B cell (primary cell): Measurements from ENCODE around the gene HK3. TPM values are rescaled to one million over a fixed set of nuclear protein-coding genes. Genes with fewer than 3 reads are reported as not detected.

Experiments used
- ATAC-seq: fragments of 200-7000 bp; cut with Tn5 transposase; one replicate; pipeline ENCODE4 v1.10.0; 2021; ENCODE audit warnings: low read depth, mild to moderate bottlenecking, moderate number of reproducible peaks, moderate library complexity
- CTCF ChIA-PET: fragments of 350-600 bp; sonication (Branson Sonifier 250); formaldehyde crosslinking; loops from one replicate; lab custom pipeline; 2021; ENCODE audit warnings: antibody characterized with exemption, inconsistent platforms; lab: Charles Lee
- POLR2A ChIA-PET: fragments of 350-600 bp; sonication (Branson Sonifier 250); formaldehyde crosslinking; loops from one replicate; lab custom pipeline; 2021; ENCODE audit warnings: antibody characterized with exemption; lab: Charles Lee
- DNase-seq: peaks from one replicate; pipeline ENCODE4 v3.0.0; 2013
- H2AFZ ChIP-seq: 2 replicates; pipeline ENCODE4 v1.6.1; 2012; ENCODE audit warnings: mild to moderate bottlenecking, low read depth, low read length; ENCODE audit not compliant: insufficient read depth, poor library complexity, severe bottlenecking
- H3K27ac ChIP-seq, 2 donors: 1 replicate in 1 of 2; 2 replicates in 1 of 2; pipeline ENCODE4 v1.5.1; 2012 to 2013; ENCODE audit warnings: low read length in 2 of 2, mild to moderate bottlenecking in 2 of 2, moderate library complexity in 1 of 2
- H3K27me3 ChIP-seq, 4 experiments: fragments of 200-600 bp in 1 of 4; sonication (generic) in 1 of 4; replicated peaks in 1 of 4; 1 replicate in 2 of 4; 2 replicates in 2 of 4; pipeline versions ENCODE4 v1.6.1 to v1.7.0; 2013 to 2016; ENCODE audit warnings: low read length in 3 of 4, mild to moderate bottlenecking in 2 of 4, mixed read lengths in 1 of 4, moderate library complexity in 1 of 4; ENCODE audit not compliant: insufficient read depth in 4 of 4, control insufficient read depth in 3 of 4; ENCODE audit errors: control extremely low read depth in 1 of 4
- H3K36me3 ChIP-seq, 2 experiments: replicated peaks in 1 of 2; 1 replicate in 1 of 2; 2 replicates in 1 of 2; pipeline versions ENCODE4 v1.6.1 to v1.7.1; 2013; ENCODE audit warnings: low read length in 1 of 2; ENCODE audit not compliant: insufficient read depth in 2 of 2, control insufficient read depth in 1 of 2; ENCODE audit errors: control extremely low read depth in 1 of 2, extremely low read depth in 1 of 2
- H3K4me1 ChIP-seq, 2 donors: fragments of 200-600 bp in 1 of 2; sonication (generic) in 1 of 2; 1 replicate in 1 of 2; 2 replicates in 1 of 2; pipeline versions ENCODE4 v1.5.1 to v1.6.1; 2013 to 2017; ENCODE audit warnings: low read length in 2 of 2; ENCODE audit not compliant: control insufficient read depth in 2 of 2, insufficient read depth in 2 of 2
- H3K4me2 ChIP-seq: replicated peaks from 2 replicates; pipeline ENCODE3; 2012; ENCODE audit warnings: mild to moderate bottlenecking, low read depth, low read length; ENCODE audit not compliant: poor library complexity, severe bottlenecking
- H3K4me3 ChIP-seq, 5 experiments: fragments of 200-600 bp in 1 of 5; sonication (generic) in 1 of 5; 1 replicate in 3 of 5; 2 replicates in 2 of 5; pipeline versions ENCODE4 v1.5.1 to v1.7.0; 2011 to 2016; ENCODE audit warnings: low read length in 4 of 5, mild to moderate bottlenecking in 4 of 5, low read depth in 2 of 5, control low read depth in 1 of 5, moderate library complexity in 1 of 5; ENCODE audit not compliant: insufficient read depth in 1 of 5; ENCODE audit errors: control extremely low read depth in 1 of 5, extremely low read depth in 1 of 5
- H3K79me2 ChIP-seq: fragments of 200-600 bp; sonication (generic); one replicate; pipeline ENCODE4 v1.6.0; 2016; ENCODE audit warnings: low read length; ENCODE audit not compliant: control insufficient read depth, insufficient read depth
- H3K9ac ChIP-seq: fragments of 200-600 bp; sonication (generic); 2 replicates; pipeline ENCODE4 v1.6.1; 2017; ENCODE audit warnings: mild to moderate bottlenecking, low read length, moderate library complexity
- H3K9me3 ChIP-seq, 3 donors: one replicate each; pipeline versions ENCODE4 v1.6.1 to v1.7.1; 2013; ENCODE audit warnings: low read length in 2 of 3; ENCODE audit not compliant: control insufficient read depth in 2 of 3, insufficient read depth in 1 of 3; ENCODE audit errors: control extremely low read depth in 1 of 3
- H4K20me1 ChIP-seq: 2 replicates; pipeline ENCODE4 v1.6.0; 2012; ENCODE audit warnings: mild to moderate bottlenecking, low read length; ENCODE audit not compliant: insufficient read depth, control insufficient read depth, poor library complexity, severe bottlenecking
- H3K27ac Mint-ChIP-seq: one replicate; pipeline ENCODE4 v1.8.0; 2021; ENCODE audit warnings: mixed read lengths
- H3K27me3 Mint-ChIP-seq: one replicate; pipeline ENCODE4 v1.8.0; 2021; ENCODE audit warnings: mixed read lengths
- H3K4me1 Mint-ChIP-seq: one replicate; pipeline ENCODE4 v1.8.0; 2021; ENCODE audit warnings: mixed read lengths
- H3K4me3 Mint-ChIP-seq: one replicate; pipeline ENCODE4 v1.8.0; 2021; ENCODE audit warnings: mixed read lengths
- H3K9me3 Mint-ChIP-seq: one replicate; pipeline ENCODE4 v1.8.0; 2022; ENCODE audit warnings: mixed read lengths; ENCODE audit not compliant: insufficient read depth
- EZH2 ChIP-seq: IDR thresholded peaks from 2 replicates; pipeline ENCODE4 v1.6.1; 2012; ENCODE audit warnings: borderline replicate concordance, low read depth, mild to moderate bottlenecking, moderate library complexity, low read length; ENCODE audit not compliant: insufficient read depth, poor library complexity, severe bottlenecking
- WGBS: methylation state at CpG from one replicate; pipeline ENCODE4 v1.1.5; 2013; ENCODE audit warnings: missing lambda C conversion rate; ENCODE audit not compliant: insufficient coverage; 5-methylcytosine and 5-hydroxymethylcytosine counted together
- intact Hi-C: fragments of 100-400 bp; cut with micrococcal nuclease; formaldehyde crosslinking; loops from one replicate; pipeline ENCODE4 v1.10.0; 2022
- polyA plus RNA-seq: library from polyadenylated mRNA; depleted of rRNA; stranded (reverse); fragments of >200 nt; gene quantifications from 2 replicates; pipeline ENCODE4 v1.2.3, GENCODE V29; 2012
- total RNA-seq, 2 donors: library from RNA; stranded (reverse); fragments of 120-200 nt in 1 of 2; gene quantifications; 1 replicate in 1 of 2; 2 replicates in 1 of 2; pipeline versions ENCODE4 v1.2.3 to v1.2.4, GENCODE V29; 2013 to 2022
- TF ChIP-seq, protein P1 (sequence below): fragments of 200-600 bp; IDR thresholded peaks from one replicate; pipeline ENCODE4 v1.8.0; 2022; ENCODE audit warnings: antibody characterized with exemption, mild to moderate bottlenecking

The HK3 gene
- total and polyA plus RNA-seq, 2 donors (not counting 1 experiment from before 2014, with no cell fraction given): 0.30 to 5.0 TPM

GRCh38 chr5:176833286-176833685 is 65.9 kb downstream of the HK3 start:
- H3K4me3 Mint-ChIP-seq: no peak overlapping the region

DNA sequence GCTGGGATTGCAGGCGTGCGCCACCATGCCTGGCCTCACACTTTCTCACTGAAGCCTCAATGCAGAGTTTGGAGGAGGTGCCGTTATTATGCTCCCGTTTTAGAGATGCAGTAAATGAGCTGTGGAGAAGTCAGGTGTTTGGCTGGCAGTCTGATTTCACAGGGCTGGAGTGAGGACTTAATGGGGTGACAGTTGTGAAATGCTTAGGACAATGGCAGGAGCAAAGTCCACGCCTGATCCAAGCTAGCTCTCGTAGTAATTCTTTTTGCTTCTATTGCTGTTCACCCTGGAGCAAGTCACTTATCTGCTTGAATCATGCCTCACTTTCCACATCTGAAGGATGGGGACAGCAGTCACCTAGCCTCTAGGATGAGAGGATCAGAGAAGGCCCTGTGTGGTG is 67.0 kb downstream of the HK3 start:
- Mint-ChIP-seq H3K4me3 (no peak overlapping the region), H3K9me3 (no peaks in the 10 kb centered on the region), H3K27me3 (peaks cover 27% of the 10 kb centered on the region), H3K27ac (no peak overlapping the region), H3K4me1 (no peaks in the 10 kb centered on the region)
- Histone ChIP-seq H3K4me3 (no peak overlapping the region), H3K4me1 (no peaks in the 10 kb centered on the region), H3K9ac (no peak overlapping the region), H3K79me2 (no peaks in the 10 kb centered on the region), H3K36me3 (no peaks in the 10 kb centered on the region), H3K9me3 (peaks cover 0 to 15% (median 0%) of the 10 kb centered on the region in 3 donors), H2AFZ (no peak overlapping the region), H4K20me1 (no peaks in the 10 kb centered on the region), H3K4me2 (no peak overlapping the region), H3K27me3 (peaks cover 0 to 8% (median 0%) of the 10 kb centered on the region in 4 experiments), H3K27ac (no peak overlapping the region)
- CTCF ChIA-PET: no interaction called here
- WGBS: 92% methylated on average over 6 of the region's 6 CpGs
- no peak for TF ChIP-seq EZH2
- TF ChIP-seq, protein P1, sequence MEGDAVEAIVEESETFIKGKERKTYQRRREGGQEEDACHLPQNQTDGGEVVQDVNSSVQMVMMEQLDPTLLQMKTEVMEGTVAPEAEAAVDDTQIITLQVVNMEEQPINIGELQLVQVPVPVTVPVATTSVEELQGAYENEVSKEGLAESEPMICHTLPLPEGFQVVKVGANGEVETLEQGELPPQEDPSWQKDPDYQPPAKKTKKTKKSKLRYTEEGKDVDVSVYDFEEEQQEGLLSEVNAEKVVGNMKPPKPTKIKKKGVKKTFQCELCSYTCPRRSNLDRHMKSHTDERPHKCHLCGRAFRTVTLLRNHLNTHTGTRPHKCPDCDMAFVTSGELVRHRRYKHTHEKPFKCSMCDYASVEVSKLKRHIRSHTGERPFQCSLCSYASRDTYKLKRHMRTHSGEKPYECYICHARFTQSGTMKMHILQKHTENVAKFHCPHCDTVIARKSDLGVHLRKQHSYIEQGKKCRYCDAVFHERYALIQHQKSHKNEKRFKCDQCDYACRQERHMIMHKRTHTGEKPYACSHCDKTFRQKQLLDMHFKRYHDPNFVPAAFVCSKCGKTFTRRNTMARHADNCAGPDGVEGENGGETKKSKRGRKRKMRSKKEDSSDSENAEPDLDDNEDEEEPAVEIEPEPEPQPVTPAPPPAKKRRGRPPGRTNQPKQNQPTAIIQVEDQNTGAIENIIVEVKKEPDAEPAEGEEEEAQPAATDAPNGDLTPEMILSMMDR: no peak
- POLR2A ChIA-PET: no interaction called here
- ATAC-seq: no peak
- DNase-seq: no peak
- intact Hi-C loops: no loop called here

More at GRCh38 chr5:176833286-176833685, 65.9 kb downstream of the HK3 start:
- Histone ChIP-seq H3K27me3 (peaks cover 0 to 8% (median 0%) of the 10 kb centered on the region in 4 experiments), H3K36me3 (no peaks in the 10 kb centered on the region), H3K27ac (no peak overlapping the region), H3K4me3 (no peak overlapping the region), H3K4me1 (no peaks in the 10 kb centered on the region), H3K9me3 (peaks cover 0 to 24% (median 0%) of the 10 kb centered on the region in 3 donors), H2AFZ (no peak overlapping the region), H3K4me2 (no peak overlapping the region), H4K20me1 (no peaks in the 10 kb centered on the region), H3K9ac (no peak overlapping the region), H3K79me2 (no peaks in the 10 kb centered on the region)
- intact Hi-C loops: no loop called here
- Mint-ChIP-seq H3K9me3 (no peaks in the 10 kb centered on the region), H3K27ac (no peak overlapping the region), H3K27me3 (peaks cover 27% of the 10 kb centered on the region), H3K4me1 (no peaks in the 10 kb centered on the region)
- ChIA-PET POLR2A (no interaction called here), CTCF (no interaction called here)
- WGBS: 100% methylated on average over 1 of the region's 4 CpGs
- ATAC-seq: no peak
- TF ChIP-seq, protein P1: no peak
- TF ChIP-seq EZH2: no peak
- no peak for DNase-seq
